Activated effector memory CD4-positive, alpha-beta T cell treated with Interleukin-2 at 50 U/mL for 16 hours (primary cell): ENCODE results near the gene GSC.
"Not testable (repeated sequence)": the region's sequence is repeated elsewhere in the genome, so short reads cannot be mapped to it uniquely, and the experiment has no call there.

Source experiments
- DNase-seq: peaks from one replicate; pipeline ENCODE4 v3.0.0-alpha.2; 2020

The GSC gene

DNA sequence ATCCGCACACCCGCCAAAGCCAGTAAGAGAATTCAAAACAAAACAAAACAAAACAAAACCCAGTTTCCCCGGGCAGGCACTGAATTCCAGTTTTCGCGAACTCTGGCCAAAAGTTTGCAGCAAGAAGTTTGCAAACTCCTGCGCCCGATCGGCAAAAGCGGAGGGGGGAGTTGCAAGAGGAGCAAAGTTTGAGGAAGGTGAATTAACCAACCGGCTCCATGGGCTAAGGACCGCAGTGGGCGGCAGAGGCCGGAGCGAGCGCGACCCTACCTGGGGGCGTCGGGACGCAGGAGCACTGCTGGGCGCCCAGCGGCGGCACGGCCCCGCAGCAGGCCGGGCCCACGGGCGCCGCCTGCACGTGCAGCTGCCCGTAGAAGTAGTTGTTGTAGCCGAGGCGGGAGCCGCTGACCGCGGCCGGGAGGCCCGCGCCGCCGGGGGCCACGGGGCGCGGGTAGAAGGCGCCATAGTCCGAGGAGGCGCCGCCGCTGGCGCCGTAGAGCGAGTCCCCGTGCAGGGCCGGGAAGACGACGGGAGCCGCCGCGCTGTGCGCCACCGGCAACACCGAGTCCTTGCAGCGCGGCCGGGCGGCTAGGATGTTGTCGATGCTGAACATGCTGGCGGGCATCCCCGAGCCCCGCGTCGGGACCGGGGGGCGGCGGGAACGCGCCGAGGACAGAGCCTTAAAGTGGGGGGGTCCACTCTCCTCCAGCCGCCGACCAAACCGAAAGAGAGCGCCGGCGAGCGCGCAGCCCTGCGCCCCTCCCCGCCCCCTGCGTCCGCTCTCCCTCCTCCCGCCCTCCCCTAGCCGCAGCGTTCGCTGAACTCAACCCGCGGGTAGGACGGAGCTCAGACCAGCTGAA lies at the start of gene GSC:
Gene GSC, minus strand, starts transcription at position 723 of the 860 bp plus-strand sequence. Its CDS starts 98 bp downstream, at position 625.
- no peak for DNase-seq

DNA sequence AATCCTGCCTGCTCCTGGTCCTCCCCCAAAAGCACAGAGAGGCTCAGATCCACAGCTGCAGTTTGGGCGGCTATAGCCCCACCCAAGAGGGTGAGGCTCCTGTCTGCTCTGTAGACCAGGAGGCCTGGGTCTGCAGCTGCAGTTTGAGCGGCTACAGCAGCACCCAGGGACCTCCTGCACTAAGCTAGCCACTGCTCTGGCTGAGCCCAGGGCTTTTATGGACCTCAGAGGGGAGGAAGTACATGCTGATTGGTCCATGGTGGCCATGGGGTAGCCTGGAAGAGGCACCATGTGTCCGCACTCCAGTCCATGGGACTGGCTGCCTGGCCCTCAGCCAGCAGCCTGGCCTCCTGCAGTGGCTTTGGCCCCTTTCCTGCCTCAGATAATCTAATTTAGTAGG lies 49.6 kb upstream of the GSC start:
- no peak for DNase-seq

- no peak for DNase-seq
Measured at GRCh38 chr14:94816113-94816512, 46.2 kb upstream of the GSC start.

- DNase-seq, result no peak
Measured at GRCh38 chr14:94805680-94806288, 35.9 kb upstream of the GSC start.

DNA sequence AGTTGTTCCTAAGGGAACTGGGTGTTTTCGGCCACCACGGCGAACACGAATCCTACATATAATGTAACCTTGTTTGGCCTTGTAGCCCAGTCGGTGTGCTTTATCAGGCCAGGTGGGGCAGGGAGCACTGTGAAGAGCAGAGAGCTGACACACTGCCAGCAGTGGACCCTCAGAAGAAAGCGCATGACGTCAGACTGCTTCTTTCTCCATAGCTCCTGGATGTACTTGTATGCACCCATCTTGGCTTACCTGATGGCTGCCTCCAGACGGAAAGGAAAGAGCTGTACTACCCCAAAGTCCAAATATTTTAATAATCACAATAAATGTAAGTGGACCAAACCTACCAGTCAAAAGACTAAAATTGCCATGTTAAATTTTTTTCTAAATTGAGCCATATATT lies 31.3 kb upstream of the GSC start:
- DNase-seq, result no peak

DNA sequence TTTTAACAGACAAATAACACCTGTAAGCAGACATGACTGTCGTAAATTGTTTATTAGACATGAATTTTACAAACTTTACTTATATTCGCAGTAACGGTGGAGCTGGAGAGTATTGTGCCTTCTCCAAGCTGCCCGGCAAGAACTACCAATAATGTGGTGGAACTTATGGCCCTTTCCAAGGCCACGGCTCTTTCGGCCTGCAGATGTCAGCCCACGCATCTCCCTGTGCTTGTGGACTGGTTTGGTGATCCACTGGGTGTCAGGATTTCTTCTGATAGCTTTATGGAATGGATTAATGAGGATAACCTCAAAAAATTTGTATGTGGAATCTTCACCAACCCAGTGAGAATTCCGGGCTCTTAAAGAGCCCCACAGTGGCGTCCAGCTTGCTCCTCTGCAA lies 30.9 kb upstream of the GSC start:
- DNase-seq, result not testable (repeated sequence)

DNA sequence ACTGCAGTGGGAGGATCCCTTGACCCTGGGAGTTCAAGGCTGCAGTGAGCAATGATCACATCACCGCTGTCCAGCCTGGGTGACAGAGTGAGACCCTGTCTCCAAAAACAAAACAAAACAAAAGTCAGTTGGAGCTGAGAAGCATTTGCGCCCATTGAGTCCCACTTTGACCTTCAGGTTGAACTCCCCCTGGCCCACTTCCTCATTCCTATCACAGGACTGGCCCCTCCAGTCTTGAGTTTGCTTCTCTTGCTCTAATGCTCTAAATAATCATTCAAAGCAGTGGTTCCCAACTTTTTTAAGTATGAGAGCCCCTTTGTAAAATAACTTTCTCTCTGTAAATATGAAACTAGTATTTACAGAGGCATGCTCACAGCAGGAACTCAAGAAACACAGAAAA lies 28.0 kb upstream of the GSC start:
- no peak for DNase-seq

DNA sequence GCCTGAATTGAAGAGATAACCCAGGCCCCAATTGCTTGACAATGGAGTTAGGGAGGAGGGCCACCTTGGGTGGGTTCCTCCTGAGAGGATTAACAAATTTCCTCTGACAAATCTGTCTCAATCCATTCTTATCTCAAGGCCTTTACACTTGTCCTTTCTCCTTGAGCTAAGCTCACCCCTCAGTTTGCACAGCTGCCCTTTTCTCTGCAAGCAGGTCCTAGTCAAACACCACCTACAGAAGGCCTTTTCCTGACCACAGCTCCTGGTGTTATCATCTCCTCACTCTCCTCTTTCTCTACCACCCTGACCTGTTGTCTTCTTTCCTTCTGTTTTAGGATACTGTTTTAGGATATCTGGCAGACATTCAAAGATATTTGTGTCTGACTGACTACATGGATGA lies 26.4 kb upstream of the GSC start:
- DNase-seq, result no peak

- no peak for DNase-seq
Measured at GRCh38 chr14:94795372-94795771, 25.5 kb upstream of the GSC start.

- no peak for DNase-seq
Measured at GRCh38 chr14:94793901-94794300, 24.0 kb upstream of the GSC start.

- no peak for DNase-seq
Measured at GRCh38 chr14:94787655-94788054, 17.7 kb upstream of the GSC start.

GRCh38 chr14:94787092-94787491 lies 17.2 kb upstream of the GSC start:
- no peak for DNase-seq

DNA sequence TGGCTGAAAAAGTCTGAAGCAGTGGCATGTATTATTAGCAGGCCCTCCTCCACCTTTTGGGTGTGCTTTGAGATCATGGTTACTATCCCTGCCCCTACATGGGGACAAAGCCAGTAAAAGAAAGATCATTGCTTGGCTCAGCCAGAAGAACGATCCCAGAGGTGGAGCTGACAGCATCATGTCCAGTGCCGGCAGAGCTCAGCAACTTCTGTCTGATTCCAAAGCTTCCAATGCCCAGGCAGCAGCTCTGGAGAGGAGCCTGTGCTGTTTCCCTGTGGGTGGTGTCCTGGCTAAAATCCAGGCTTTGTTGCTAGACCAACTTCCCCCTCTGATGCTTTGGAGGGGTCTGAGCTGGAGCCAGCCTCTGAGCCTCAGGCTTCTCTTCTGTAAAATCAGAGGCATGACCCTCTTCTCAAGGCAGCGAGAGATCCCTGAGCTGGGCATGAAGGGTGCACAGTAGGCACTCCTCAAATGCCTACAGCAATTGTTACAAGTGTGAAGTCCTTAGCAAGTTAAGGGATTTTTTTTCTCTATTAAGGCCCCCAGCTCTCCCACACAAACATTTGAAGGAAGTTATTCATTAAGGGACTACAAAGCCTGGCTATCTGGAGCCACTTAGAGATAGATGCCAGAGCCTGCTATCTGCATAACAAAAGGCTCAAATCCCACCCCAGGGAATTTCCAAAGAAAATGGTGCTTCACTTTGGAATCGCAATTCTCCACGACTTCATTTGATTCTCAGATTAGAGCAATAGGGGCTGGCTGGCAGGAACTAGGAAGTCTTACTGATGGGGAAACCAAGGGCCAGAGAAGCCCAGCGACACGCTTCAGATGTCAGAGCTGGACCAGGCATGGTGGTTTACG lies 10.9 kb upstream of the GSC start:
- no peak for DNase-seq

GRCh38 chr14:94779713-94780112 lies 9.8 kb upstream of the GSC start:
- no peak for DNase-seq

DNA sequence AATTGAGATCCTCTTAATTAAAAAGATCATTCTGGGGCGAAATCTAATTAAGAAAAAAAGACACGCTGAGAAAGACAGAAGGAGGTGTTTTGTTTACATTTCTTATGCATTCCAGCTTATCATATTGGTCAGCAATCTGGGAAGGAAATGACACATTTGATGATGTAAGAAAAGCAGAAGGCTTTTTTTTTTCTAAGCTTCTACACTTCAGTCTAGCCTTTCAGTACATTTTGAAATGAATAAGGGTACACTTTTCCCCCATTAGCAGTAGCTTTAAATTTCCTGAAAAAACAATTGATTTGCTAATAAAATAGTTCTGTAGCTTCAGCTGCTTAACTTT lies 5.9 kb upstream of the GSC start:
- no peak for DNase-seq

DNA sequence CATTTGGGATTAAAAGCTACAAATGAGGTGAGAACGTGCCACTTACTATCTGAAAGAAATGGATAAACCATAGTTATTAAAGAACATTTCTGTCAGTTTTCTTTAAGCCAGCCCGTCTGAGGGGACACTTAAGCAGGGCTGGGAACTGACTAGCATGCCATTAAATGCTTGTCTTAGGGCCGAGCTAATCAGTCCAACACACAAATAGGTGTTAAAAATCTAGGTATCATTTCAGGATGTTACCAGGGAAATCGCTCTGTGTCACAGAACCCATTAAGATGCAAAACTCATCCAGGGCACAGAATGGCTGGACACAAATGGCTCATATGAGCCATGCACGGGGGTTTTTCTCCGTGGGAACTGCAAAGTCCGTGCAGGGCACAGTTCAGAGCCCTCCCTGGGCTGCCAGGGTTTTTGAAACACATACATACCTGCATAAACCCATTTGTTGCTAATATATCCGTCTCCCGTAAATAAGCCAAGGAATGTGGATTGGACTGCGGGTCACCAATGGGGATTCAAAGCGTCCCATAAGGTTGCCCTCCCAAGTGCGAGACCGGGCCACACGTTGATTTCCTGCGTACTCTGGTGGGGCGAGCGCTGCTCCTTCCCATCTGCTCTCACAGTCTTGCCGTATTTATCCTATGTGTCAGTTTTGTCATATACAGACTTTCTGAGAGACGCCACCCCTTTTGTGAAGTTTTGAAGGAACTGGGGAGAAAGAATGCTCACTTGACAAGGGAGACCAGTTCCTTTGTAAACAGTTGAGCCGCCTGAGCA lies 5.4 kb upstream of the GSC start:
- DNase-seq, result no peak

GRCh38 chr14:94774344-94775090 lies 4.6 kb upstream of the GSC start:
- no peak for DNase-seq

- DNase-seq, result no peak
Measured at GRCh38 chr14:94773655-94774343, 3.9 kb upstream of the GSC start.

DNA sequence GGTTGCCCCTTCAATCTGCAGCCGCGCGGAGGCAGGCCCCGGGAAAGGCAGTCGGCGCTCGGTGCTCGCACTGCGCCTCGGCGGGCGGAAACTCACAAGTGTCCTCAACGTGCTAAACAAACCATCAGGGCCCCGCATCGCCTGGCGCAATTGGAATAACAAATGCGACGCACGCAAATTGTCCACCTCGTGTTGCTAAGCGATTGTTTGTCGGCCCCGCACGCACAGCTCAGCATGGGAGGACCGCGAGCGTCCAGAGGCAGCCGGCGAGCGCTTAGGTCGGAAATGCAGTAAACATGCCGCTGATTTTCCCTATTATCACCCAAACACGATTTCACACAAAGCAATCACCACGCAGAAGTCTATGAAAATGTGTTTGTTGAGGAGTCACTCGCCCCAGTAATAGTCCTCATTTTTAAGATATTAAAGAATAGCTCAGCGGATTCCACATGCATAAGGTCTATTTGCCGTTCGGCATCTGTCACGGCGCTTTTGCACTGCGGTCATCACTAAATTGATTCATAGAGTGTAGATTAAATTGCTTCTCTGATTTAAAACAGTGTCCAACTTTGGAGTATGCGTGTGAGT lies 3.2 kb upstream of the GSC start:
- no peak for DNase-seq

DNA sequence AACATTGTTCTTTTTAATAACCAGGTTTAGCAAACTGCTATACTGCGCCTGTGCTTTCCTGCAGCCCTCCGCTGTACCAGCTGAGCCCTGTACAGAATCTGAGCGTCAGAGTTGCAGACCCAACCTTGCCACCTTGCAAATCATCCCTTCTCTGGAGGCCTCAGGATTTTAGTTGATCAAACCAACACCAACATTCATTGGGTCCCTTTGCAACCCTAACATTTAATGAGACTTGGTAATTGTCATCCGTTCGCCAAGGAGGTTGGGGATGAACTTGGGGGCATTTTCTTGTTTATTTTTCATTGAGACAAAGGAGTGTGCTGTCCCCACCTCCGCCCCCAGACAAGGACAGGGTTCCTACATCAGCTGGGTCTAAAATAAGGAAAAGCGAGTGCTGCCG lies 2.6 kb upstream of the GSC start:
- DNase-seq, result no peak

DNA sequence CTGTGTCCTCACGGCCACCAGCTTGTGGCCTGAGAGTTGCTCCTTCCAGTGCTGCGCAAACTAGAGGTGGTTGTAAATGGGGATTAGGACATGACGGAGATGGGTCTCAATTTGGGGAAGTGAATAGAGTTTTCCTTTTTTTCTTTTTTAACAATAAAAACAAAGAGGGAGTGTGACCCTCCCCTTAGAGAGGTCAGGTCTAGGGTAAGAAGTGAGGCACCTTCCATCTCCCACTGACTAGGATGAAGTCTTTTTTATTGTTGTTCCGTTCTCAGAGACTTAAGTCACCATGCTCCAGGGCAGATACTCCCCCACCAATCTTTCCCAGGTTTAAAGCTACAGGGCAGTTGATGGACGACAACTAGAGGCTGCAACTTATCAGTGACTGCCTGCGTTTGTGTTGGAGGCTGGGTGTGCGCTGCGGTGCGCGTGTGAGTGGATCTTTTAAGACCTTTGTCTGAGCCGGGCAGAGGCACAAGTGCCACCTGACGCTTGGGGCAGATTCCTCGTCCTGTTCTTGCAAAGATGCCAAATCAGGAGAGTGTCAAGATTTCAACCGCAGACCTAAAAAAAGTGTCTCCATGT lies 2.1 kb upstream of the GSC start:
- no peak for DNase-seq
